Ishikawa (cell line): ENCODE measurements around the gene ATP2C1.

Source experiments
- CEBPB ChIP-seq: IDR thresholded peaks from 2 replicates; pipeline ENCODE4 v1.6.1; 2012
- EGR1 ChIP-seq: IDR thresholded peaks from 2 replicates; pipeline ENCODE4 v1.6.1; 2012
- EP300 ChIP-seq: IDR thresholded peaks from 2 replicates; pipeline ENCODE4 v1.6.1; 2012; ENCODE audit warnings: borderline replicate concordance
- FOXM1 ChIP-seq: IDR thresholded peaks from 2 replicates; pipeline ENCODE4 v1.6.1; 2012; ENCODE audit warnings: low read depth, borderline replicate concordance
- RAD21 ChIP-seq: IDR thresholded peaks from 2 replicates; pipeline ENCODE4 v1.6.1; 2012; ENCODE audit warnings: low read depth
- YY1 ChIP-seq: IDR thresholded peaks from 2 replicates; pipeline ENCODE4 v1.6.1; 2012; ENCODE audit warnings: low read depth
- TF ChIP-seq, protein P1 (sequence below): IDR thresholded peaks from 2 replicates; pipeline ENCODE4 v1.6.1; 2012
- TF ChIP-seq, protein P2 (sequence below): IDR thresholded peaks from 2 replicates; pipeline ENCODE4 v1.6.1; 2012; ENCODE audit warnings: low read depth, mild to moderate bottlenecking

DNA sequence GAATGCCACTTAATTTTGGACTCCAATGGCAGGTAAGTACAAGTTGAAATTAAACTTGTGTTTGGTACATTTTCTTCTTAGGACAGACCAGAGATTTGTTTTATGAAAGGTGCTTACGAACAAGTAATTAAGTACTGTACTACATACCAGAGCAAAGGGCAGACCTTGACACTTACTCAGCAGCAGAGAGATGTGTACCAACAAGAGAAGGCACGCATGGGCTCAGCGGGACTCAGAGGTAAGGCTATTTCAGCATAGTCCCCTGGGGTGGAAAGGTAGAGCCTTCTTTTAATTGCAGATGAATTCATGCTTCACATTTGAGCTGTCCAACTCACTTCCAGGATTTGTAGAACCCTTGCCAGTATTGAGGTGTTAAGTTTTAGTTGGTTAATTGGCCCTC is 81.4 kb downstream of the ATP2C1 start:
- TF ChIP-seq FOXM1 (no peak), RAD21 (no peak), CEBPB (no peak), YY1 (no peak), EP300 (no peak), EGR1 (no peak)
- TF ChIP-seq, protein P1, sequence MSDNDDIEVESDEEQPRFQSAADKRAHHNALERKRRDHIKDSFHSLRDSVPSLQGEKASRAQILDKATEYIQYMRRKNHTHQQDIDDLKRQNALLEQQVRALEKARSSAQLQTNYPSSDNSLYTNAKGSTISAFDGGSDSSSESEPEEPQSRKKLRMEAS, result no peak
- TF ChIP-seq, protein P2, sequence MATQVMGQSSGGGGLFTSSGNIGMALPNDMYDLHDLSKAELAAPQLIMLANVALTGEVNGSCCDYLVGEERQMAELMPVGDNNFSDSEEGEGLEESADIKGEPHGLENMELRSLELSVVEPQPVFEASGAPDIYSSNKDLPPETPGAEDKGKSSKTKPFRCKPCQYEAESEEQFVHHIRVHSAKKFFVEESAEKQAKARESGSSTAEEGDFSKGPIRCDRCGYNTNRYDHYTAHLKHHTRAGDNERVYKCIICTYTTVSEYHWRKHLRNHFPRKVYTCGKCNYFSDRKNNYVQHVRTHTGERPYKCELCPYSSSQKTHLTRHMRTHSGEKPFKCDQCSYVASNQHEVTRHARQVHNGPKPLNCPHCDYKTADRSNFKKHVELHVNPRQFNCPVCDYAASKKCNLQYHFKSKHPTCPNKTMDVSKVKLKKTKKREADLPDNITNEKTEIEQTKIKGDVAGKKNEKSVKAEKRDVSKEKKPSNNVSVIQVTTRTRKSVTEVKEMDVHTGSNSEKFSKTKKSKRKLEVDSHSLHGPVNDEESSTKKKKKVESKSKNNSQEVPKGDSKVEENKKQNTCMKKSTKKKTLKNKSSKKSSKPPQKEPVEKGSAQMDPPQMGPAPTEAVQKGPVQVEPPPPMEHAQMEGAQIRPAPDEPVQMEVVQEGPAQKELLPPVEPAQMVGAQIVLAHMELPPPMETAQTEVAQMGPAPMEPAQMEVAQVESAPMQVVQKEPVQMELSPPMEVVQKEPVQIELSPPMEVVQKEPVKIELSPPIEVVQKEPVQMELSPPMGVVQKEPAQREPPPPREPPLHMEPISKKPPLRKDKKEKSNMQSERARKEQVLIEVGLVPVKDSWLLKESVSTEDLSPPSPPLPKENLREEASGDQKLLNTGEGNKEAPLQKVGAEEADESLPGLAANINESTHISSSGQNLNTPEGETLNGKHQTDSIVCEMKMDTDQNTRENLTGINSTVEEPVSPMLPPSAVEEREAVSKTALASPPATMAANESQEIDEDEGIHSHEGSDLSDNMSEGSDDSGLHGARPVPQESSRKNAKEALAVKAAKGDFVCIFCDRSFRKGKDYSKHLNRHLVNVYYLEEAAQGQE, result no peak
